Parathyroid adenoma (tissue), 2 donors: ENCODE data around the gene SOCS1.

Source experiments
- H2AFZ ChIP-seq: fragments of 300-600 bp; sonication (generic); one replicate; pipeline ENCODE4 v1.7.0; 2017; ENCODE audit warnings: antibody characterized with exemption, mild to moderate bottlenecking
- H3K27ac ChIP-seq: fragments of 300-600 bp; sonication (generic); one replicate; pipeline ENCODE4 v1.7.0; 2017
- H3K27me3 ChIP-seq: fragments of 300-600 bp; sonication (generic); one replicate; pipeline ENCODE4 v1.7.0; 2017; ENCODE audit warnings: low read length; ENCODE audit not compliant: control insufficient read depth, insufficient read depth
- H3K36me3 ChIP-seq: fragments of 300-600 bp; sonication (generic); one replicate; pipeline ENCODE4 v1.7.0; 2017; ENCODE audit warnings: low read length; ENCODE audit not compliant: control insufficient read depth, insufficient read depth
- H3K4me1 ChIP-seq: fragments of 300-600 bp; sonication (generic); one replicate; pipeline ENCODE4 v1.7.0; 2017; ENCODE audit warnings: control low read depth
- H3K4me2 ChIP-seq: fragments of 300-600 bp; sonication (generic); one replicate; pipeline ENCODE4 v1.7.0; 2017; ENCODE audit warnings: low read length
- H3K4me3 ChIP-seq: fragments of 300-600 bp; sonication (generic); one replicate; pipeline ENCODE4 v1.7.0; 2017; ENCODE audit warnings: low read depth, low read length
- H3K79me2 ChIP-seq: fragments of 300-600 bp; sonication (generic); one replicate; pipeline ENCODE4 v1.7.0; 2017; ENCODE audit warnings: control low read depth
- H3K9ac ChIP-seq: fragments of 300-600 bp; sonication (generic); one replicate; pipeline ENCODE4 v1.7.0; 2017; ENCODE audit warnings: mild to moderate bottlenecking
- H3K9me3 ChIP-seq: fragments of 300-600 bp; sonication (generic); one replicate; pipeline ENCODE4 v1.7.0; 2017; ENCODE audit warnings: low read length; ENCODE audit not compliant: control insufficient read depth
- TF ChIP-seq, protein P1 (sequence below): fragments of 300-600 bp; sonication (generic); IDR thresholded peaks from one replicate; pipeline ENCODE4 v1.7.0; 2017; ENCODE audit warnings: antibody characterized with exemption, mild to moderate bottlenecking
- donor health status: primary hyperparathyroidism.

Gene SOCS1

GRCh38 chr16:11233727-11234376 lies 22.2 kb downstream of the SOCS1 start:
- Histone ChIP-seq H3K4me2 (no peak overlapping the region), H3K4me3 (no peak overlapping the region), H3K79me2 (no peaks in the 10 kb centered on the region), H3K9me3 (no peaks in the 10 kb centered on the region), H3K9ac (no peak overlapping the region), H2AFZ (no peak overlapping the region), H3K27ac (no peak overlapping the region), H3K27me3 (no peaks in the 10 kb centered on the region), H3K36me3 (no peaks in the 10 kb centered on the region), H3K4me1 (no peaks in the 10 kb centered on the region)
- TF ChIP-seq, protein P1, sequence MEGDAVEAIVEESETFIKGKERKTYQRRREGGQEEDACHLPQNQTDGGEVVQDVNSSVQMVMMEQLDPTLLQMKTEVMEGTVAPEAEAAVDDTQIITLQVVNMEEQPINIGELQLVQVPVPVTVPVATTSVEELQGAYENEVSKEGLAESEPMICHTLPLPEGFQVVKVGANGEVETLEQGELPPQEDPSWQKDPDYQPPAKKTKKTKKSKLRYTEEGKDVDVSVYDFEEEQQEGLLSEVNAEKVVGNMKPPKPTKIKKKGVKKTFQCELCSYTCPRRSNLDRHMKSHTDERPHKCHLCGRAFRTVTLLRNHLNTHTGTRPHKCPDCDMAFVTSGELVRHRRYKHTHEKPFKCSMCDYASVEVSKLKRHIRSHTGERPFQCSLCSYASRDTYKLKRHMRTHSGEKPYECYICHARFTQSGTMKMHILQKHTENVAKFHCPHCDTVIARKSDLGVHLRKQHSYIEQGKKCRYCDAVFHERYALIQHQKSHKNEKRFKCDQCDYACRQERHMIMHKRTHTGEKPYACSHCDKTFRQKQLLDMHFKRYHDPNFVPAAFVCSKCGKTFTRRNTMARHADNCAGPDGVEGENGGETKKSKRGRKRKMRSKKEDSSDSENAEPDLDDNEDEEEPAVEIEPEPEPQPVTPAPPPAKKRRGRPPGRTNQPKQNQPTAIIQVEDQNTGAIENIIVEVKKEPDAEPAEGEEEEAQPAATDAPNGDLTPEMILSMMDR = no peak

- H3K4me2 ChIP-seq = no peak overlapping the region
- no peak overlapping the region for H2AFZ ChIP-seq
- TF ChIP-seq, protein P1 = no peak
- H3K4me1 ChIP-seq = no peaks in the 10 kb centered on the region
- no peaks in the 10 kb centered on the region for H3K9me3 ChIP-seq
- H3K9ac ChIP-seq = no peak overlapping the region
- H3K36me3 ChIP-seq = no peaks in the 10 kb centered on the region
- H3K27me3 ChIP-seq = no peaks in the 10 kb centered on the region
- no peaks in the 10 kb centered on the region for H3K79me2 ChIP-seq
- no peak overlapping the region for H3K27ac ChIP-seq
- no peak overlapping the region for H3K4me3 ChIP-seq
Measured at GRCh38 chr16:11232852-11233726, 22.9 kb downstream of the SOCS1 start.

DNA sequence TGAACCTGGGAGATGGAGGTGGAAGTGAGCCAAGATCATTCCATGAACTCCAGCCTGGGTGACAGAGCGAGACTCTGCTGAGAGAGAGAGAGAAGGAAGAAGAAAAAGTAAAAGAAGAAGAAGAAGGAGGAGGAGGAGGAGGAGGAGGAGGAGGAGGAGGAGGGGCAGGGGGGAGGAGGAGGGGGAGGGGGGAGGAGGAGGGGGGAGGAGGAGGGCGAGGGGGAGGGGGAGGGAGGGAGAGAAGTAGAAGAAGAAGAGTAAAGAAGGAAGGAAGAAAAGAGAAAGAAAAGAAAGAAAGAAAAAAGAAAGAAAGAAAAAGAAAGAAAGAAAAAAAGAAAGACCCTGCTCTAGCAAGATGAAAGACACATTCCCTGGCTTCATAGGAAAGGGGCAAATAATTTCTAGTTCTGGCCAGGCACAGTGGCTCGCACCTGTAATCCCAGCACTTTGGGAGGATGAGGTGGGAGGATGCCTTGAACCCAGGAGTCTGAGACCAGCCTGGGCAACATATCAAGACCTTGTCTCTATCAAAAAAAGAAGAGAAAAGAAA lies 23.6 kb downstream of the SOCS1 start:
- Histone ChIP-seq H3K27me3 (no peaks in the 10 kb centered on the region), H3K27ac (no peak overlapping the region), H3K9ac (no peak overlapping the region), H3K4me1 (no peaks in the 10 kb centered on the region), H3K4me2 (no peak overlapping the region), H3K36me3 (no peaks in the 10 kb centered on the region), H3K79me2 (no peaks in the 10 kb centered on the region), H3K9me3 (no peaks in the 10 kb centered on the region), H2AFZ (no peak overlapping the region), H3K4me3 (no peak overlapping the region)
- TF ChIP-seq, protein P1 = no peak

- Histone ChIP-seq H3K9me3 (no peaks in the 10 kb centered on the region), H3K79me2 (no peaks in the 10 kb centered on the region), H3K4me1 (no peaks in the 10 kb centered on the region), H3K36me3 (no peaks in the 10 kb centered on the region), H3K27me3 (no peaks in the 10 kb centered on the region), H2AFZ (no peak overlapping the region), H3K4me2 (no peak overlapping the region), H3K9ac (no peak overlapping the region), H3K4me3 (no peak overlapping the region), H3K27ac (no peak overlapping the region)
- TF ChIP-seq, protein P1 = no peak
Measured at GRCh38 chr16:11231367-11231970, 24.5 kb downstream of the SOCS1 start.
